GM23338 (cell line): ENCODE results near the gene ITPRIP. TPM values are rescaled to one million over a fixed set of nuclear protein-coding genes. Genes with fewer than 3 reads are reported as not detected.

Experiments used
- ATAC-seq: fragments of 200-7000 bp; cut with Tn5 transposase; 3 replicates; pipeline ENCODE4 v1.9.1; 2020
- DNase-seq: peaks from one replicate; pipeline ENCODE4 v3.0.0-alpha.2; 2015; ENCODE audit warnings: low spot score
- H2AFZ ChIP-seq: fragments of 200-600 bp; sonication (generic); 2 replicates; pipeline ENCODE4 v1.8.0; 2016; ENCODE audit warnings: antibody characterized with exemption, mild to moderate bottlenecking, moderate library complexity
- H3F3A ChIP-seq: fragments of 200-600 bp; sonication (generic); replicated peaks from 2 replicates; pipeline ENCODE4 v1.8.0; 2017; ENCODE audit warnings: antibody characterized with exemption, mixed run types, low read depth
- H3K27ac ChIP-seq: fragments of 200-600 bp; sonication (generic); 2 replicates; pipeline ENCODE4 v1.6.1; 2016; ENCODE audit warnings: low read depth
- H3K27me3 ChIP-seq: fragments of 200-600 bp; sonication (generic); 2 replicates; pipeline ENCODE4 v1.8.0; 2016; ENCODE audit warnings: mild to moderate bottlenecking, mixed run types, moderate library complexity; ENCODE audit not compliant: insufficient read depth
- H3K36me3 ChIP-seq: fragments of 200-600 bp; sonication (generic); 2 replicates; pipeline ENCODE4 v1.8.0; 2016; ENCODE audit warnings: mild to moderate bottlenecking; ENCODE audit not compliant: insufficient read depth
- H3K4me1 ChIP-seq: fragments of 200-600 bp; sonication (generic); 2 replicates; pipeline ENCODE4 v1.8.0; 2016; ENCODE audit warnings: mild to moderate bottlenecking, moderate library complexity; ENCODE audit not compliant: insufficient read depth
- H3K4me2 ChIP-seq: fragments of 200-600 bp; sonication (generic); 2 replicates; pipeline ENCODE4 v1.7.1; 2017; ENCODE audit warnings: mixed run types
- H3K4me3 ChIP-seq: fragments of 200-600 bp; sonication (generic); 2 replicates; pipeline ENCODE4 v1.6.1; 2016; ENCODE audit warnings: mixed run types
- H3K79me2 ChIP-seq: fragments of 200-600 bp; sonication (generic); replicated peaks from 2 replicates; pipeline ENCODE4 v1.8.0; 2017; ENCODE audit warnings: mild to moderate bottlenecking; ENCODE audit not compliant: insufficient read depth
- H3K9me2 ChIP-seq: fragments of 200-600 bp; sonication (generic); 2 replicates; pipeline ENCODE4 v1.8.0; 2017; ENCODE audit not compliant: insufficient read depth
- H4K20me1 ChIP-seq: fragments of 200-600 bp; sonication (generic); replicated peaks from 2 replicates; pipeline ENCODE4 v1.8.0; 2017; ENCODE audit warnings: mild to moderate bottlenecking; ENCODE audit not compliant: insufficient read depth
- H3K27ac Mint-ChIP-seq: 2 replicates; pipeline ENCODE4 v1.8.0; 2020; ENCODE audit warnings: inconsistent platforms, mild to moderate bottlenecking, moderate library complexity, mixed read lengths
- H3K27me3 Mint-ChIP-seq: 3 replicates; pipeline ENCODE4 v1.8.0; 2022; ENCODE audit warnings: low read depth, mild to moderate bottlenecking, moderate library complexity, mixed read lengths, inconsistent platforms; ENCODE audit not compliant: insufficient read depth, poor library complexity
- H3K36me3 Mint-ChIP-seq: 3 replicates; pipeline ENCODE4 v1.8.0; 2021; ENCODE audit warnings: low read depth, mild to moderate bottlenecking, inconsistent platforms, moderate library complexity, mixed read lengths
- H3K4me1 Mint-ChIP-seq: 3 replicates; pipeline ENCODE4 v1.8.0; 2020; ENCODE audit warnings: mild to moderate bottlenecking, inconsistent platforms, mixed read lengths
- H3K4me3 Mint-ChIP-seq: 3 replicates; pipeline ENCODE4 v1.8.0; 2021; ENCODE audit warnings: moderate library complexity, mild to moderate bottlenecking, inconsistent platforms, mixed read lengths
- H3K9me3 Mint-ChIP-seq: 3 replicates; pipeline ENCODE4 v1.8.0; 2020; ENCODE audit warnings: moderate library complexity, mild to moderate bottlenecking, inconsistent platforms, mixed read lengths
- EZH2 ChIP-seq: fragments of 200-600 bp; sonication (generic); IDR thresholded peaks from one replicate; pipeline ENCODE4 v1.8.0; 2017; ENCODE audit warnings: antibody characterized with exemption, mild to moderate bottlenecking, low read depth; ENCODE audit not compliant: unreplicated experiment
- EZH2phosphoT487 ChIP-seq: fragments of 200-600 bp; sonication (generic); IDR thresholded peaks from one replicate; pipeline ENCODE4 v1.8.1; 2018; ENCODE audit warnings: antibody characterized with exemption; ENCODE audit not compliant: unreplicated experiment
- JUNB ChIP-seq: IDR thresholded peaks from one replicate; pipeline ENCODE4 v1.6.1; 2016; ENCODE audit warnings: antibody characterized with exemption; ENCODE audit not compliant: unreplicated experiment
- NANOG ChIP-seq: IDR thresholded peaks from 2 replicates; pipeline ENCODE4 v1.6.1; 2016; ENCODE audit warnings: antibody characterized with exemption, borderline replicate concordance
- POLR2AphosphoS5 ChIP-seq: IDR thresholded peaks from 2 replicates; pipeline ENCODE4 v1.6.1; 2016; ENCODE audit warnings: antibody characterized with exemption, low read depth
- STAT1 ChIP-seq: IDR thresholded peaks from one replicate; pipeline ENCODE4 v1.6.1; 2016; ENCODE audit warnings: antibody characterized with exemption; ENCODE audit not compliant: unreplicated experiment
- ZNF114 ChIP-seq: fragments of 250-450 bp; sonication (Bioruptor Pico); IDR thresholded peaks from 2 replicates; pipeline ENCODE4 v1.5.0; 2020; ENCODE audit warnings: mild to moderate bottlenecking, moderate library complexity
- ZNF331 ChIP-seq: fragments of 250-450 bp; sonication (Bioruptor Pico); IDR thresholded peaks from 2 replicates; pipeline ENCODE4 v1.5.0; 2020; ENCODE audit warnings: low read depth, mild to moderate bottlenecking, moderate library complexity
- ZNF462 ChIP-seq: fragments of 250-450 bp; sonication (Bioruptor Pico); IDR thresholded peaks from 2 replicates; pipeline ENCODE4 v1.5.0; 2020; ENCODE audit warnings: mild to moderate bottlenecking, moderate library complexity
- polyA plus RNA-seq: library from polyadenylated mRNA; unstranded; fragments of >200 nt; fragmentation: Nextera tagmentation; extraction: Ambion mirVana; gene quantifications from 2 replicates; pipeline ENCODE4 v1.2.1, GENCODE V29; 2016
- total RNA-seq: library from RNA; depleted of rRNA; stranded (reverse); fragments of >200 nt; shearing (Covaris generic); gene quantifications from 2 replicates; pipeline ENCODE4 v1.2.3, GENCODE V29; 2014
- TF ChIP-seq, protein P1 (sequence below): IDR thresholded peaks from one replicate; pipeline ENCODE4 v1.6.1; 2018; ENCODE audit warnings: antibody characterized with exemption; ENCODE audit not compliant: unreplicated experiment
- TF ChIP-seq, protein P2 (sequence below), 2 experiments: fragments of 200-600 bp in 1 of 2; sonication (generic) in 1 of 2; conservative IDR thresholded peaks; 2 replicates each; pipeline versions ENCODE4 v1.5.1 to v1.6.1; 2016 to 2017; ENCODE audit warnings: antibody characterized with exemption in 2 of 2, low read depth in 2 of 2, mild to moderate bottlenecking in 2 of 2, moderate library complexity in 1 of 2

The ITPRIP gene
- total and polyA plus RNA-seq, 2 experiments from 2014 or later, result 6.9 to 15.2 TPM

DNA sequence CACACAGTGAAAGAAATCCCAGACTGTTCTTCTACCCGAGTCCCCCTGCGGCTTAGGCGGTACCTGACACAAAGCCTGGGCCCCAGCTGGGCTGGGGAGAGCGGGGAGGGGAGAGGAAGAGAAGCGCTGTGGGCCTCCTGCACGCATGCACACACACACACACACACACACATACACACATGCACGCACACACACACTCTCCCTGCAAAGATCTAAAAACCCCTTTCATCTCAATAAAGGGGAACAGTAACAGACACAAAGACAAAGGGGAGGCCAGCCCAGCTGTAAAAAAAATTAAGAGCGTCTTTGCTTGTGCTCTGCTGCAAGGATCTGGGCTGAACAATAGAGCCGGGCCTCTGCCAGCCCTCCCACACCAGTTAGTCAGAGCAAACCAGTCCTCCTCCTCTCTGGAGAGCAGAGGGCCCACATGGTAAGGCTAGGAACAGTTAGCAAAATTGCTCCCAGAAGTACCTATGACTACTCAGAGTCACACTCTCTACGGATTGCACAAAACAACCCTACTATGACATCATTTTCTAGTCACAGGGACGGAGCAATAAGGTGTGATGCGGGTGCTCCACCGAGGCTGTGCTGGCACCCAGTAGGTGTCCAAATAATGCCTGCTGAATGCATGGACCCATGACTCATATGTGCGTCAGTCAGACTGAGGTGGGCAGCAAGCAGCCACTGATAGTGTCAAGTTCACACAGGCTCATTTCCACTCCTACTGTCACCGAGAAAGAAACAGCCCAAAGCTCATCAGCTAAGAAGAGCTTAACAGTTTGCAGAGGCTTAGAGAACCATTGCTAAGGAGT lies 9.2 kb downstream of the ITPRIP start:
- peak; percentile 61 for ATAC-seq
- peaks cover 97% of the 10 kb centered on the region for H3K79me2 ChIP-seq
- H3K9me2 ChIP-seq, result 0 out of 2 replicates have a peak, but pooled peaks cover 2% of the 10 kb centered on the region
- peaks cover 23% of the 10 kb centered on the region for H3K36me3 Mint-ChIP-seq
- no peaks in the 10 kb centered on the region for H3K36me3 ChIP-seq
- no peak overlapping the region for H2AFZ ChIP-seq
- no peaks in the 10 kb centered on the region; the same call in 1 of the 2 replicates for H4K20me1 ChIP-seq
- DNase-seq, result peak; percentile 58
- H3K4me3 ChIP-seq, result peak overlapping the region; percentile 33; the same call in 1 of the 2 replicates
- H3K4me1 ChIP-seq, result peaks cover 71% of the 10 kb centered on the region
- peak overlapping the region; percentile 98 for H3K27ac Mint-ChIP-seq
- no peak for TF ChIP-seq ZNF331 (CRISPR knock-in tag)
- TF ChIP-seq STAT1, result no peak
- no peak for TF ChIP-seq ZNF114 (CRISPR knock-in tag)
- no peak for TF ChIP-seq EZH2
- TF ChIP-seq, protein P1, sequence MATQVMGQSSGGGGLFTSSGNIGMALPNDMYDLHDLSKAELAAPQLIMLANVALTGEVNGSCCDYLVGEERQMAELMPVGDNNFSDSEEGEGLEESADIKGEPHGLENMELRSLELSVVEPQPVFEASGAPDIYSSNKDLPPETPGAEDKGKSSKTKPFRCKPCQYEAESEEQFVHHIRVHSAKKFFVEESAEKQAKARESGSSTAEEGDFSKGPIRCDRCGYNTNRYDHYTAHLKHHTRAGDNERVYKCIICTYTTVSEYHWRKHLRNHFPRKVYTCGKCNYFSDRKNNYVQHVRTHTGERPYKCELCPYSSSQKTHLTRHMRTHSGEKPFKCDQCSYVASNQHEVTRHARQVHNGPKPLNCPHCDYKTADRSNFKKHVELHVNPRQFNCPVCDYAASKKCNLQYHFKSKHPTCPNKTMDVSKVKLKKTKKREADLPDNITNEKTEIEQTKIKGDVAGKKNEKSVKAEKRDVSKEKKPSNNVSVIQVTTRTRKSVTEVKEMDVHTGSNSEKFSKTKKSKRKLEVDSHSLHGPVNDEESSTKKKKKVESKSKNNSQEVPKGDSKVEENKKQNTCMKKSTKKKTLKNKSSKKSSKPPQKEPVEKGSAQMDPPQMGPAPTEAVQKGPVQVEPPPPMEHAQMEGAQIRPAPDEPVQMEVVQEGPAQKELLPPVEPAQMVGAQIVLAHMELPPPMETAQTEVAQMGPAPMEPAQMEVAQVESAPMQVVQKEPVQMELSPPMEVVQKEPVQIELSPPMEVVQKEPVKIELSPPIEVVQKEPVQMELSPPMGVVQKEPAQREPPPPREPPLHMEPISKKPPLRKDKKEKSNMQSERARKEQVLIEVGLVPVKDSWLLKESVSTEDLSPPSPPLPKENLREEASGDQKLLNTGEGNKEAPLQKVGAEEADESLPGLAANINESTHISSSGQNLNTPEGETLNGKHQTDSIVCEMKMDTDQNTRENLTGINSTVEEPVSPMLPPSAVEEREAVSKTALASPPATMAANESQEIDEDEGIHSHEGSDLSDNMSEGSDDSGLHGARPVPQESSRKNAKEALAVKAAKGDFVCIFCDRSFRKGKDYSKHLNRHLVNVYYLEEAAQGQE, result no peak
- TF ChIP-seq, protein P2, sequence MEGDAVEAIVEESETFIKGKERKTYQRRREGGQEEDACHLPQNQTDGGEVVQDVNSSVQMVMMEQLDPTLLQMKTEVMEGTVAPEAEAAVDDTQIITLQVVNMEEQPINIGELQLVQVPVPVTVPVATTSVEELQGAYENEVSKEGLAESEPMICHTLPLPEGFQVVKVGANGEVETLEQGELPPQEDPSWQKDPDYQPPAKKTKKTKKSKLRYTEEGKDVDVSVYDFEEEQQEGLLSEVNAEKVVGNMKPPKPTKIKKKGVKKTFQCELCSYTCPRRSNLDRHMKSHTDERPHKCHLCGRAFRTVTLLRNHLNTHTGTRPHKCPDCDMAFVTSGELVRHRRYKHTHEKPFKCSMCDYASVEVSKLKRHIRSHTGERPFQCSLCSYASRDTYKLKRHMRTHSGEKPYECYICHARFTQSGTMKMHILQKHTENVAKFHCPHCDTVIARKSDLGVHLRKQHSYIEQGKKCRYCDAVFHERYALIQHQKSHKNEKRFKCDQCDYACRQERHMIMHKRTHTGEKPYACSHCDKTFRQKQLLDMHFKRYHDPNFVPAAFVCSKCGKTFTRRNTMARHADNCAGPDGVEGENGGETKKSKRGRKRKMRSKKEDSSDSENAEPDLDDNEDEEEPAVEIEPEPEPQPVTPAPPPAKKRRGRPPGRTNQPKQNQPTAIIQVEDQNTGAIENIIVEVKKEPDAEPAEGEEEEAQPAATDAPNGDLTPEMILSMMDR (conservative IDR thresholded peaks at IDR 0.05; ENCODE audit: low read depth in 2 of 2), result no peak
- no peak for TF ChIP-seq NANOG
- TF ChIP-seq JUNB, result no peak
- no peak for TF ChIP-seq POLR2AphosphoS5
- TF ChIP-seq EZH2phosphoT487, result no peak
- no peak for TF ChIP-seq ZNF462 (CRISPR knock-in tag)
- peak overlapping the region; percentile 61 for H3K4me2 ChIP-seq
- peak overlapping the region; percentile 58 for H3K4me3 Mint-ChIP-seq
- H3K27me3 Mint-ChIP-seq, result peaks cover 8% of the 10 kb centered on the region
- peaks cover 93% of the 10 kb centered on the region for H3K4me1 Mint-ChIP-seq
- peaks cover 7% of the 10 kb centered on the region for H3F3A ChIP-seq
- H3K27me3 ChIP-seq, result no peaks in the 10 kb centered on the region
- no peaks in the 10 kb centered on the region; the same call in 2 of the 3 replicates for H3K9me3 Mint-ChIP-seq
- peak overlapping the region; percentile 92 for H3K27ac ChIP-seq
